Esophagus squamous epithelium (tissue), 4 donors: Measurements from ENCODE around the gene CHST3.

ENCODE experiments used
- CTCF ChIP-seq, 6 experiments: fragments of 450-650 bp in 4 of 6; fragments of 200-600 bp in 2 of 6; sonication (generic) in 2 of 6; IDR thresholded peaks; one replicate each; pipeline ENCODE4 v1.5.1; 2016 to 2019; ENCODE audit warnings: antibody characterized with exemption in 6 of 6, mild to moderate bottlenecking in 4 of 6, moderate library complexity in 4 of 6
- POLR2A ChIP-seq, 4 donors: fragments of 450-650 bp; IDR thresholded peaks; one replicate each; pipeline ENCODE4 v1.6.1; 2017; ENCODE audit warnings: antibody characterized with exemption in 4 of 4, mild to moderate bottlenecking in 4 of 4, moderate library complexity in 3 of 4

DNA sequence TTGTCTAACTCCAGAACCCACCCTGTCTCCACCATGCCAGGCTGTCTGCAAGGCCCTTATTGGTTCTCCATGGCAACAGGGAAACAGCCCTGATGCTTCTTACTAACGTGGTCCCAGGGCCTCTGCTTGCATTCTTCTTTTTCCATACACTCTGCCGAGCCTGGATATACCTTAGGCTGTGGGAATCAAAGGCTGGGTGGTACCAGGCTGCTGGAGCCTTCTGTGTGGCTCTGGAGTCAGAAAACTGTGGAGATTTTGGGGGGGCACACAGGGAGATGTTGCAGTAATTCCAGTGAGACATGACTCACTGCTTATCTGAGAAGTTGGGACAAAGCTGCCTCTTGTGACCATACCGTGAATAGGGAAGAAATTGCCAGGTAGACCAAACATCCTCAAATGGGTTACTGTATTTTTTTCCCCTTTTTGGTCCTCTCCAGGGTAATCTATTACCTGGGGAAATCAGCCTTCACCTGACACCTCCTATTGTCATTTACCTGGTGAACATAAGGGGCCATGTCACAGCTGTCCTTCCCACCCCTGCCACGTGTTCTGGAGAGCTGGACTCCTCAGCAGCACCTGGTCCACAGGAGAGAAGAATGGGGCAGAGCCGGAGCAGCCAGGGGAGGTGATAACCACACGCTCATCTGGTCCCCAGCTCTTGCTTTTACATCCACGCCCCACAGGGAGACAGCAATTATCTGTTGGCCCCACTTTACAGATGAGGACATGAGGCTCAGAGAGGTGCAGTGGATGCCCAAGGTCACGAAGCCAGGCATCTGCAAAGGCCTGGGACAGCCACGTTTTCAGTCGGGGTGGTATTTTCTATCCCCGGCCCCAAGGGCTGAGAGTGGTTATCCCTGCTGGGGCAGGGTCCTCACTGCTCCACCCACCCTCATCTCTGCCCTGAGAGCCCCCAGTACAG is 4.6 kb downstream of the CHST3 start:
- TF ChIP-seq CTCF (IDR thresholded peaks at IDR 0.05) (no peak), POLR2A (IDR thresholded peaks at IDR 0.05) (no peak)
